Measurements from ENCODE around the gene CWC25.
"Not testable (repeated sequence)": the region's sequence is repeated elsewhere in the genome, so short reads cannot be mapped to it uniquely, and the experiment has no call there.

Gene CWC25

DNA sequence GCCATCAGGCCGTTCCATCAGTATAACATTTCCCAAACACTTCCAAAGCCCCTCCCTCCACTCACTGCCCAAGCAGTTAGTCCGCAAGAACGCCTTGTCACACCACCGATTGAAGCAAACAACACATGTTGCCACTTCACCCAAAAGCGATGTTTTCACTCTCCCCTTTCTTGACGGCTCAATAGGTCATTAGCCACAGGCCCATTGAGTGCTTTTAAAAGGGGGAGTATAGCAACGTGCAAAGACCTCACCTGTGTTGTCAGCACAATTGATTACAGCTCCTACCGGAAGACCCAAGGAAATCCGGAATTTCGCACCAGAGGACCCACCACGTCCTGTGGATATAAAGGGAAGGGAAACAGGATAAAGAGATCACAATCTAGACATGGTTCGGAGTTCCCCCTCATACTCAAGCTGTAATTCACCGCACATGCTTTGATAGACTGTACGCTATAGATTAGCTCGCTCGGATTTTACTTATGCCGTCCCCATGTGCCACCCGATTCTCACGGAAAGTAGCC, 27.7 kb upstream of the CWC25 start:
- peak in 1 of 2 donors; percentile 21 for DNase-seq

DNA sequence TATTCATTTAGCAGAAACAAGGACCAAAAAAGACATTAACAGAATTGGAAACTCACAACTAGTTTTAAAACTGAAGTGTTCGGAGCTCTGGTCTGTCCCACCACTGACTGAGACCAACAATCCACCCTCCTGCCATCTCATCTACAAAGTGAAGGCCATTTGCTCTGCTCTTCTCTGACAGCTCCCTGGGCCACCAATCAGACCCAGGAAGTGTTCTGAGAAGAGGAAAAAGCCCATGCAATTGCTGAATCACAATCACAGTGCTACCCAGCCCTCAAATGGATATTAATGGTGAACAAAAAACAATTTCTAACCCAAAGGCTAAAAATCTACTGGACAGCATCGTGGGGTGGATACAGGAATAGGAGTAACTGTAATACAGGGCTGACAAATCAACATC, 26.3 kb upstream of the CWC25 start:
- DNase-seq = no peak

- DNase-seq = no peak
These were observed 25.3 kb upstream of the CWC25 start for GRCh38 chr17:38850374-38850773.

DNA sequence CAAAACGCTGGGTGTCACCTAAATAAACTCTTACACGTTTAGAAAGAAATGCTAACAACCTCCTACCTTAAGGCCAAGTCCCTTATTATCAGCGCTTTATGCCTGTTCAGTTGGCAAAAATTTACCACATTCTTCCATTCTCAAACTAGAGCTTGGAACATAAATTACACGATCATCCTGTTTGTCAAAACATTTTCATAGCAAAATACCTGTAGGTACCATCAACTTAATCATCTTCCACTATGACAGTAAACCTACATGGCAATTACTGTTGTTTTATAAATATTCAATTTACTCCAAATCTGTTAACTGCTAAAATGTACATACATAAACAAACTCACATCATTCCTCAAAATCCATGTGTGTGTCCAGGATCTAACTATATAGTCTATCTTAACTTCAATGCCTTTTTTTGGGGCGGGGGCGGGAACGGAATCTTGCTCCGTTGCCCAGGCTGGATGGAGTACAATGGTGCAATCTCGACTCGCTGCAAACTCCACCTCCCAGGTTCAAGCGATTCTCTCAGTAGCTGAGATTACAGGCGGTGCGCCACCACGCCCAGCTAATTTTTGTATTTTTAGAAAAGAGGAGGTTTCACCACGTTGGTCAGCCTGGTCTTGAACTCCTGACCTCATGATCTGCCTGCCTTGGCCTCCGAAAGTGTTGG, 24.0 kb upstream of the CWC25 start:
- no peak for DNase-seq

- no peak for DNase-seq
These were observed 23.4 kb upstream of the CWC25 start for GRCh38 chr17:38848557-38848891.

DNA sequence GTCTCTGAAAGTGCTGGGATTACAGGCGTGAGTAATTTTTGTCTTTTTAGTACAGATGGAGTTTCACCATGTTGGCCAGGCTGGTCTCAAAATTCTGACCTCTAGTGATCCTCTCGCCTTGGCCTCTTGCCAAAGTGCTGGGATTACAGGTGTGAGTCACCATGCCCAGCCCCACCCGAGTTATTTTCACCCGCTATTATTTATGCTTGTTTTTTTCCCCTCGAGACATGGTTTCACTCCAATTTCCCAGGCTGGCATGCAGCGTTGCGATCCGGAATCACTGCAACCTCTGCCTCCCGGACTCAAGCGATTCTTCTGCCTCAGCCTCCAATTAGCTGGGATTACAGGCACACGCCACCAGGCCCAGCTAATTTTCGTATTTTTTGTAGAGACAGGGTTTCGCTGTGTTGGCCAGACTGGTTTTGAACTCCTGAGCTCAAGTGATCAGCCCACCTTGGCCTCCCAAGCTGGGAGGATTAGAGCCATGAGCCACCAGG, 19.2 kb upstream of the CWC25 start:
- DNase-seq = no peak

- DNase-seq = no peak
These were observed 684 bp upstream of the CWC25 start for GRCh38 chr17:38825762-38826247.

- peak; percentile 11 to 26 for DNase-seq
These were observed 9.4 kb downstream of the CWC25 start for GRCh38 chr17:38815576-38816193.

DNA sequence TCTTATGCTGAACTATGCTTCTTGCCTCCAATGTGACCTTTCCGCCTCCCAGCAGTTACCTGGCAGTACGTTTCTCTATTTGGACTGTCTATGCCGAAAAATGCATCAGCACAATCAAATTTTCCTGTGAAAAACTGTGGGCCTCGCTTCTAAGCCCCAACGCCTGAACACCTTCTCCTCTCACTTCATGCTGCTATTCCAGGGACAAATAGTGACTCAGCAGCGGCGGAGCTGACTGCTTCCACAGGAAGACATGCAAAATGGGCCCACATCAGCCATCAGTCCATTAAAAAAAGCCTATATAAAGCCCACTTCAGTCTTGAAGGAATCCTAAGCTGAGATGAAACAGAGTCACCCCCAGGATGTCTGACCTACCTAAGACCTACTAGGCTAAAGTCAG, 15.3 kb downstream of the CWC25 start:
- no peak for DNase-seq

DNA sequence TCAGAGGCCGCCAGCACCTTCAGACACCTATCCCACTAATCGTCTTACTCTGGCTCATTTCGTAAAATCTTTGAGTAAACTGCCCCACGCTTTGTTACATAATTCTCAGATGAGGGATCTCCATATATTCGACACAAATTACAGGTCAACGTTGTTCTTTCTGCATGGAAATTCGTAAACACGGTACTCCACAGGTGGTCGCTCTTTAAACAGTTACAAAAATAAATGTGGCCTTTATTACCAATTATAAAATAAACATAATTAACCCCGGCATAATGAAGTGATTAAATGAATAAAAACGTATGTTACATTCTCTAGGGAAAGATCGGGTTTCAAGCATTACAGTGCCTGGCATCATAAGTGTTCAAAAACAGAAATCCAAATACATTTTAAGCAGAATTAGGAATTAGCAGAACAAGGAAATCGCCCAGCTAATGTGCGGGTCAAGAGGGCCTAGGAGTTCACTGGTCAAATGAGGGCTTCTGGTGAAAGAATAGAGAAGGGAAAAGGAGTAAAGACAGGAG, 24.8 kb downstream of the CWC25 start:
- no peak for DNase-seq

DNA sequence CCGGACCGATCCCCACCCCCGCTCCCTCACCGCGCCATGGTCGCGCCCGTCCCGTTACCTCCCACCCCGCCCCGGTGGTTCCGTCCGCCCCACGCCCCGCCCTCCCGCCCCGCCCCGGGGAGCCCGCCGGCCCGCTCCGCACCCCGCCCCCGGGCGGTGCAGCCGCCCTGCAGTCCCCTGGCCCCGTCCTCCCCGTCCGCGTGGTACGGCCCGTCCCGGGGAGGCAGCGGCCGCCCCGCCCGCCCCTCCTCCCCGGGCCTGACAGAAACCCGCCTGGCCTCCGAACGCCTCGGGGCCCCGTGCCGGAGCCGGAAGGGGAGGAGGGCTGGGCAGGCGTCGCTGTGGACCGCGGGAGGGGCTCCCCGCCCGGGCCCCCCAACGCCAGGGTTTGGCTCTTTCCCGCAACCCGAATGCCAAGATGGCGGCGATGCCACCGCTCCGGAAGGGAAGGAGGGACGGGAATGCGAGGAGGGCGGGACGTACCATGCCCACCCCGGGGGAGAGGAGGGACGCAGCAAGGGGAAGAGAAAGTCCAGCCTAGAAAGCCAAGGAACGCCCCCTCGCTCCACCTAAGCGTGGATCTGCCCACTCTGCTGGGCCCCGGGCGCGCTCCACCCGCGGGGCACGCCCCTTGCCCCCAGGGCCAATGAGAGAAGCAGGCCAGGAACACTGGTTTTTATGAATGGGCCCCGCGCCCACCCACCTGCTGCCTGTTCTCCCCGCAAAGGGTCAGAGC, 25.5 kb downstream of the CWC25 start, which contains the start of gene PIP4K2B:
TSS of gene PIP4K2B (minus strand) at position 56 of the 736 bp plus-strand sequence. CDS start 132 bp downstream, outside the sequence.
- DNase-seq = peak; percentile 96 to 97

GRCh38 chr17:38798614-38799500, 26.3 kb downstream of the CWC25 start:
- DNase-seq = peak; percentile 27 to 44

- DNase-seq = no peak
These were observed 27.3 kb downstream of the CWC25 start for GRCh38 chr17:38797828-38798227.

DNA sequence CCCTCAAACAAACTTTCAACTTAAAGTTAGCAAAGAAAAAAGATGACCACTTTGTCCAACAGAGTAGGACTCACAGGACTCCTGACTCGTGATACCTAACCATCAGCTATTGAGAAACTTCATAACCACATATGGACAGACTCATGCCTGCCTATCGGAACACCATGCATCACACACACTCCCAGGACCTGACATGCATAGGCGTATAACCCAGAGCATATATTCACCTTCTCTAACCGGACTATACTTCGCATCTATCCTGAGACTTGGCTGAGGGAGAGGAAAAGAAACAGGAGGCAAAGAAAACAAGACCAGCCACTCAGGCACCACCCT, 28.0 kb downstream of the CWC25 start:
- DNase-seq = peak in 1 of 2 donors; percentile 56

DNA sequence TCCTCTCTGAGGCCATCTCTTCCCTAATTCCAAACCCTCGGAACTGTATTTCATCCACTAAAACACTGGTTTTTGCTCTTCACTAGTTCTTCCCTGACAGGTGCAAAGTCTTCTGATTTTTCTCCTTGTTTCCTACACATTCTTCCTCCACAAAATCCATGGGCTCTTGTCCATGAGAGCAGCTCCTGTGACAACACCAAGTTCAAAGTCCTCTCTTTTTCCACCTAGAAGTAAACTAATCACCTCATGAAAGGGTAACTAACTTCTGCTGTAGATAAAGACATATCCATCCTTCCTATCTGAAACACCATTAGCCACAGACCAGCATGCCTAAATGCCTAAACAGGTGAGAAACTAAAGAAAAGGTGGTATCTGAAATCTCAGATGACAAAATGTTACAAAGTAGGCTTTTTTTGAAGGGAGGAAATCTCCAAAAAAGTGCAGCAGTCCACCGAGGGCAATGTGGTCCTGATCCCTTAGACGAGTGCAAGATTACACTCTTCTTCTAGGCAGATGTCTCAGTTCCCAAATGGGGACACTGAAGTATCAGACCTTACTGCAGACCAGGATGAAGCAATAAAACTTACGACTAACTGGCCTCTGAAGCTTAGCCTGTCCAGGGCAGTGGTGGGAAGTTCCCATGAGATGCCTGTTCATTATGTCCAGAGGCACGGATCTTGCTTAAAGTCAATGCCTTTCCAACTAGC, 28.5 kb downstream of the CWC25 start:
- peak; percentile 8 to 42 for DNase-seq

DNA sequence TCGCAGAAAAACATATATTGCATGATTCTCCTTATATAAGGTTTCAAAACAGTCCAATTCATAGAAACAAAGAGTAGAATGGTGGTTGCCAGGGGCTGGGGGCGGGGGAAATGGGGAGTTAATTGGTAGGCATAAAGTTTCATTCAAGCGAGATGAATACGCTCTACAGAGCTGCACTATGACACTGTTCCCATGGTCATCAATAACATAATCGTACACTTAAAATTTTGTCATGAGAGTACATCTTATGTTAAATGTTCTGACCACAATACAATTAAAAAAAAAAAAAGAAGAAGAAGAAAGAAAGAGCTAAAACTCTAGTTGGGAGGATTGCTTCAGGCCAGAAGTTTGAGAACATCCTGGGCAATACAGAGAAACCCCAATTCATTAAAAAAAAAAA, 30.9 kb downstream of the CWC25 start:
- DNase-seq = no peak

GRCh38 chr17:38791162-38791561, 34.0 kb downstream of the CWC25 start:
- no peak for DNase-seq

DNA sequence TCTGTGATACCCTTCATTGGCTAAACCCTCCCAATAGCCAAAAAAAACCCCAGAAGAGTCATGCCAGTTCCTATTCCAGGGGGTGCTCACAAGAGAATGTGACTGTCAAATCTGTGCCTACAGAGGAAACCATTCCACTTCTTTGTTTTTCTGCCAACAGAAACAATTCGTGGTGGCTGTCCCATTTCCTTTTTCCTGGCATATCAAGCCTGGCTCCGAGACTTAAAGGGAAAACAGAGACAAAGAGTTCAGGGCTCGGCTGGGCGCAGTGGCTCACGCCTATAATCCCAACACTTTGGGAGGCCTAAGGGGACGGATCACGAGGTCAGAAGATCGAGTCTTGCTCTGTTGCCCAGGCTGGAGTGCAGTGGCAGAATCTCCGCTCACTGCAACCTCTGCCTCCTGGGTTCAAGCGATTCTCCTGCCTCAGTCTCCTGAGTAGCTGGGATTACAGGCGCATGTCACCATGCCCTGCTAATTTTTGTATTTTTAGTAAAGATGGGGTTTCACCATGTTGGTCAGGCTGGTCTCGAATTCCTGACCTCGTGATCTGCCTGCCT, 34.9 kb downstream of the CWC25 start:
- not testable (repeated sequence) for DNase-seq

- DNase-seq = no peak
These were observed 35.9 kb downstream of the CWC25 start for GRCh38 chr17:38789185-38789584.

- DNase-seq = not testable (repeated sequence)
These were observed 37.1 kb downstream of the CWC25 start for GRCh38 chr17:38787999-38788398.

- no peak for DNase-seq
These were observed 38.7 kb downstream of the CWC25 start for GRCh38 chr17:38786372-38786771.
